HG02623 (cell line): Measurements from ENCODE around the gene PPM1M.

Experiments
- ATAC-seq: cut with Tn5 transposase; IDR thresholded peaks from one replicate; pipeline ENCODE4 v1.9.1; 2021; ENCODE audit warnings: moderate library complexity; ENCODE audit not compliant: unreplicated experiment

Gene PPM1M

GRCh38 chr3:52293491-52294319 lies 48.1 kb downstream of the PPM1M start:
- no peak for ATAC-seq

- ATAC-seq: no peak
Observed at GRCh38 chr3:52294320-52295150, 49.0 kb downstream of the PPM1M start.

GRCh38 chr3:52295671-52296208 lies 50.2 kb downstream of the PPM1M start:
- no peak for ATAC-seq

- no peak for ATAC-seq
Observed at GRCh38 chr3:52297242-52298148, 51.9 kb downstream of the PPM1M start.

- no peak for ATAC-seq
Observed at GRCh38 chr3:52298149-52299098, 52.9 kb downstream of the PPM1M start.

- ATAC-seq: no peak
Observed at GRCh38 chr3:52299247-52299878, 53.8 kb downstream of the PPM1M start.
